ENCODE data around the gene CCDC87.

The CCDC87 gene

DNA sequence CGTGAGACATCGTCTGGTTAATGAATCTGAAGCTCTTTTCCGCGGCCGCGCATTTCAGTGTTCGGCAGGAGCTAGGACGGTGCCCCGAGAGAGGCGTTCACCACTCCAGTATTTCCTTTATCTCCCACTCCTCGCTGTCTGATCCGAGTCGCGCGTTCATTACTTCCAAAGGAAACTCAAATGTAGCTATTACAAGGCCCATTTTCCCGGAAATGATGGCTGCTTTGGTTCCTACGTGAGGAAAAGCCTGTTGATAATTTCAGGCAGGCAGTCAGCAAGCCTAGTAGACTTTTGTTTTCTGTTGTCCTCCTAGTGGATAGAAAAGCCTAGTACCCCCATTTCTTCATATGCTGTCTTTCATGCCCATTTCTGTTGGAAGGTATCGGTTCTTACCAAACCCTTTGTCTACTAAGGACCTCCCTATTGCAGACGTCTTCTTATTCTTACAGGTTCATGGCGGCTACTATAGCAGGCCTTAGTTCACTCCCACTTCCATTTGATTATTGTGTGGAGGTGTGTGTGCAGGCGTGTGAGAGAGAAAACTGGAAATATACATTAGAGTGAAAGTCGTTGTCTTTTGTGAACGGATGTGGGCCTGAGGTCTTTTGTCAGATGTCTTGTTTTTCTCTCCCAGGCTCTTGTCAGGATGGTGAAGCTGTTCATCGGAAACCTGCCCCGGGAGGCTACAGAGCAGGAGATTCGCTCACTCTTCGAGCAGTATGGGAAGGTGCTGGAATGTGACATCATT, 46.4 kb upstream of the CCDC87 start:
- no peak for TF ChIP-seq EZH2phosphoT487 (conservative IDR thresholded peaks at IDR 0.05; ENCODE audit: low read length)
- TF ChIP-seq, protein P1, sequence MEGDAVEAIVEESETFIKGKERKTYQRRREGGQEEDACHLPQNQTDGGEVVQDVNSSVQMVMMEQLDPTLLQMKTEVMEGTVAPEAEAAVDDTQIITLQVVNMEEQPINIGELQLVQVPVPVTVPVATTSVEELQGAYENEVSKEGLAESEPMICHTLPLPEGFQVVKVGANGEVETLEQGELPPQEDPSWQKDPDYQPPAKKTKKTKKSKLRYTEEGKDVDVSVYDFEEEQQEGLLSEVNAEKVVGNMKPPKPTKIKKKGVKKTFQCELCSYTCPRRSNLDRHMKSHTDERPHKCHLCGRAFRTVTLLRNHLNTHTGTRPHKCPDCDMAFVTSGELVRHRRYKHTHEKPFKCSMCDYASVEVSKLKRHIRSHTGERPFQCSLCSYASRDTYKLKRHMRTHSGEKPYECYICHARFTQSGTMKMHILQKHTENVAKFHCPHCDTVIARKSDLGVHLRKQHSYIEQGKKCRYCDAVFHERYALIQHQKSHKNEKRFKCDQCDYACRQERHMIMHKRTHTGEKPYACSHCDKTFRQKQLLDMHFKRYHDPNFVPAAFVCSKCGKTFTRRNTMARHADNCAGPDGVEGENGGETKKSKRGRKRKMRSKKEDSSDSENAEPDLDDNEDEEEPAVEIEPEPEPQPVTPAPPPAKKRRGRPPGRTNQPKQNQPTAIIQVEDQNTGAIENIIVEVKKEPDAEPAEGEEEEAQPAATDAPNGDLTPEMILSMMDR (IDR thresholded peaks at IDR 0.05; ENCODE audit: insufficient read depth, low read length, poor library complexity, severe bottlenecking), result no peak
- Histone ChIP-seq H2AFZ (ENCODE audit: low read depth, low read length, severe bottlenecking) (no peak overlapping the region), H4K20me1 (ENCODE audit: low read depth, low read length) (peaks cover 44% of the 10 kb centered on the region), H3F3A (ENCODE audit: insufficient read depth) (peaks cover 32% of the 10 kb centered on the region), H3K79me2 (ENCODE audit: insufficient read depth, low read length) (peaks cover 83% of the 10 kb centered on the region), H3K4me2 (ENCODE audit: low read depth, low read length, poor library complexity, severe bottlenecking) (peak overlapping the region; percentile 95), H3K9me3 (ENCODE audit: insufficient read depth, low read length) (no peaks in the 10 kb centered on the region), H3K27me3 (ENCODE audit: low read length) (no peaks in the 10 kb centered on the region), H3K4me3 (ENCODE audit: insufficient read depth, low read length, poor library complexity, severe bottlenecking) (peak overlapping the region; percentile 95), H3K9ac (ENCODE audit: low read length) (peak overlapping the region; percentile 92), H3K27ac (ENCODE audit: low read depth, low read length) (peak overlapping the region; percentile 76), H3K36me3 (ENCODE audit: low read length) (peaks cover 46% of the 10 kb centered on the region), H3K9me2 (replicated peaks; ENCODE audit: insufficient read depth, low read length) (no peaks in the 10 kb centered on the region)

DNA sequence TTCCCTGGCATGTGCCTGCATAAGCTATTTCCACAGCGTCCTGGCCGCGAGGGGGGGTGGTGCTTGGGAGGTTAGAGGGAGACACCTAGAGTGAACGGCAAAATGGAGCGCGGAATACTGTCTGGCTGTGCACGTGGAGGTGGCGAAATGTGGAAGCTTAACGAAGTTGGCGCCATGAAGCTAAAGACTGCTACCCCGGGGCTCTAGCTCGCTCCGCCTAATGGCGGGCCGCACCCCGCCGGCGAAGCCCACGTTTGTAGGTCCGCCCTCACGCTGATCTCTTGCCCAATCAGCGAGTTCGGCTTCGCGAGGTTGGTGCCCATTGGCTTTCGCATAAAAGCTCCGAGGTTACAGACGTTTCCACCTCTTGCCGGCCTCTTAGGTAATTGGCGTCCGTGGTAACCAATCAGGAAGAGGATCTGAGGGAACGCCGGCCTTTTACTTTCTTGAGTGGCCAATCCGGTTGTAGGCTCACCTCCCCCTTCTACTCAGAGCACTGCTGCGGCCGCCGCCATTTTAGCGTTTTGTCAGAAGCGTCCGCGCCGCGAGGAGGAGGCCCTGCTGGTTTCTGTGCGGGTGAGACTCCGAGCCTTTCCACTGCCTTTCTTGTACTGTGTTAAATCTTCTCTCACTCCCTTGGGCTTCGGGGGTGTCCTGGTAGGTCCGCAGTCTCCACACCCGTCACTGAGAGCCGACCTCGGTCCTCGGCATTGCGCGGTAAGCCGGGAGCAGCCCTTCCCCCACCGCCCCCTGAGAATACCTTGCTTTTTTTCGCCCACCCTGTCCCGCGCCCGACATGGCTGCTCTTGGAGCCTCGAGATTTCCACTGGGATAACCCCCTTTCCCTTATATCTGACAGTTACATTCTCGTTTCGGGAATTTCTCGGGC, 45.6 kb upstream of the CCDC87 start, which contains the start of gene RBM4:
TSS of gene RBM4 (plus strand) at position 527 of the 889 bp plus-strand sequence. CDS start 1,009 bp downstream, outside the sequence.
- peak within 1 kb of the TSS; percentile 18 for H2AFZ ChIP-seq (ENCODE audit: low read depth, low read length, severe bottlenecking)
- peaks cover 36% of the 10 kb centered on the region for H4K20me1 ChIP-seq (ENCODE audit: low read depth, low read length)
- peak within 1 kb of the TSS; percentile 92 for H3K9ac ChIP-seq (ENCODE audit: low read length)
- peak within 1 kb of the TSS; percentile 95 for H3K4me2 ChIP-seq (ENCODE audit: low read depth, low read length, poor library complexity, severe bottlenecking)
- peaks cover 83% of the 10 kb centered on the region for H3K79me2 ChIP-seq (ENCODE audit: insufficient read depth, low read length)
- no peaks in the 10 kb centered on the region for H3K27me3 ChIP-seq (ENCODE audit: low read length)
- H3K9me3 ChIP-seq (ENCODE audit: insufficient read depth, low read length), result no peaks in the 10 kb centered on the region
- H3K9me2 ChIP-seq (replicated peaks; ENCODE audit: insufficient read depth, low read length), result no peaks in the 10 kb centered on the region
- H3K4me3 ChIP-seq (ENCODE audit: insufficient read depth, low read length, poor library complexity, severe bottlenecking), result peak within 1 kb of the TSS; percentile 95
- H3K27ac ChIP-seq (ENCODE audit: low read depth, low read length), result peak within 1 kb of the TSS; percentile 76
- peaks cover 33% of the 10 kb centered on the region for H3F3A ChIP-seq (ENCODE audit: insufficient read depth)
- peaks cover 42% of the 10 kb centered on the region for H3K36me3 ChIP-seq (ENCODE audit: low read length)
- TF ChIP-seq, protein P1 (IDR thresholded peaks at IDR 0.05; ENCODE audit: insufficient read depth, low read length, poor library complexity, severe bottlenecking), result no peak
- no peak for TF ChIP-seq EZH2phosphoT487 (conservative IDR thresholded peaks at IDR 0.05; ENCODE audit: low read length)

GRCh38 chr11:66637557-66638176, 44.8 kb upstream of the CCDC87 start:
- TF ChIP-seq EZH2phosphoT487 (conservative IDR thresholded peaks at IDR 0.05; ENCODE audit: low read length), result no peak
- TF ChIP-seq, protein P1 (IDR thresholded peaks at IDR 0.05; ENCODE audit: insufficient read depth, low read length, poor library complexity, severe bottlenecking), result no peak
- Histone ChIP-seq H3K9me3 (ENCODE audit: insufficient read depth, low read length) (no peaks in the 10 kb centered on the region), H2AFZ (ENCODE audit: low read depth, low read length, severe bottlenecking) (peak overlapping the region; percentile 18), H3K4me2 (ENCODE audit: low read depth, low read length, poor library complexity, severe bottlenecking) (peak overlapping the region; percentile 62), H3K9ac (ENCODE audit: low read length) (peak overlapping the region; percentile 92), H3K27me3 (ENCODE audit: low read length) (no peaks in the 10 kb centered on the region), H3K79me2 (ENCODE audit: insufficient read depth, low read length) (peaks cover 83% of the 10 kb centered on the region), H3K9me2 (replicated peaks; ENCODE audit: insufficient read depth, low read length) (no peaks in the 10 kb centered on the region), H3K36me3 (ENCODE audit: low read length) (peaks cover 34% of the 10 kb centered on the region), H3K27ac (ENCODE audit: low read depth, low read length) (peak overlapping the region; percentile 57), H3K4me3 (ENCODE audit: insufficient read depth, low read length, poor library complexity, severe bottlenecking) (peak overlapping the region; percentile 34), H4K20me1 (ENCODE audit: low read depth, low read length) (peaks cover 29% of the 10 kb centered on the region), H3F3A (ENCODE audit: insufficient read depth) (peaks cover 39% of the 10 kb centered on the region)
